Parathyroid adenoma (tissue), 2 donors: ENCODE measurements around the gene CADM2.

Experiments used
- H2AFZ ChIP-seq: fragments of 300-600 bp; sonication (generic); one replicate; pipeline ENCODE4 v1.7.0; 2017; ENCODE audit warnings: antibody characterized with exemption, mild to moderate bottlenecking
- H3K27ac ChIP-seq: fragments of 300-600 bp; sonication (generic); one replicate; pipeline ENCODE4 v1.7.0; 2017
- H3K27me3 ChIP-seq: fragments of 300-600 bp; sonication (generic); one replicate; pipeline ENCODE4 v1.7.0; 2017; ENCODE audit warnings: low read length; ENCODE audit not compliant: control insufficient read depth, insufficient read depth
- H3K36me3 ChIP-seq: fragments of 300-600 bp; sonication (generic); one replicate; pipeline ENCODE4 v1.7.0; 2017; ENCODE audit warnings: low read length; ENCODE audit not compliant: control insufficient read depth, insufficient read depth
- H3K4me1 ChIP-seq: fragments of 300-600 bp; sonication (generic); one replicate; pipeline ENCODE4 v1.7.0; 2017; ENCODE audit warnings: control low read depth
- H3K4me2 ChIP-seq: fragments of 300-600 bp; sonication (generic); one replicate; pipeline ENCODE4 v1.7.0; 2017; ENCODE audit warnings: low read length
- H3K4me3 ChIP-seq: fragments of 300-600 bp; sonication (generic); one replicate; pipeline ENCODE4 v1.7.0; 2017; ENCODE audit warnings: low read depth, low read length
- H3K79me2 ChIP-seq: fragments of 300-600 bp; sonication (generic); one replicate; pipeline ENCODE4 v1.7.0; 2017; ENCODE audit warnings: control low read depth
- H3K9ac ChIP-seq: fragments of 300-600 bp; sonication (generic); one replicate; pipeline ENCODE4 v1.7.0; 2017; ENCODE audit warnings: mild to moderate bottlenecking
- H3K9me3 ChIP-seq: fragments of 300-600 bp; sonication (generic); one replicate; pipeline ENCODE4 v1.7.0; 2017; ENCODE audit warnings: low read length; ENCODE audit not compliant: control insufficient read depth
- TF ChIP-seq, protein P1 (sequence below): fragments of 300-600 bp; sonication (generic); IDR thresholded peaks from one replicate; pipeline ENCODE4 v1.7.0; 2017; ENCODE audit warnings: antibody characterized with exemption, mild to moderate bottlenecking
- donor health status: primary hyperparathyroidism.

Gene CADM2

DNA sequence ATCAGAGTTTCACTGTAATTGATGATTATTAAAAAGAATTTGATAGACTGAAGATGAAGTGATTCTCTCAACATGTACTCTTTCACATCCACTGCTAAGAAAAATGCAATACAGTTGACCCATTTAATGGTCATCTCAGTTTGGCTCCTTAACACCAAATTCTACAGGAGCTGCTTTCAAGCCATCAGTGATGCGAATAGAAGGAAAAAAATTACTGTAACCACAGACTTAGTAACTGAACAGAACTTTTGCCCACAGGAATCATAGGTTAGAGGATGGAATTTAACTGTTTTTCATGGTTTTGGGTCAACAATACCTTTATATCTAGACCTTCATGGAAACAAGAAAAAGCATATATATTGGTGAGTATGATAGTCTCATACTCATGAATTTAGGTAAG, 633.5 kb downstream of the CADM2 start:
- Histone ChIP-seq H3K4me2 (no peak overlapping the region), H2AFZ (no peak overlapping the region), H3K79me2 (no peaks in the 10 kb centered on the region), H3K4me3 (no peak overlapping the region), H3K36me3 (no peaks in the 10 kb centered on the region), H3K27me3 (no peaks in the 10 kb centered on the region), H3K27ac (no peak overlapping the region), H3K4me1 (no peaks in the 10 kb centered on the region), H3K9ac (no peak overlapping the region), H3K9me3 (no peaks in the 10 kb centered on the region)
- TF ChIP-seq, protein P1, sequence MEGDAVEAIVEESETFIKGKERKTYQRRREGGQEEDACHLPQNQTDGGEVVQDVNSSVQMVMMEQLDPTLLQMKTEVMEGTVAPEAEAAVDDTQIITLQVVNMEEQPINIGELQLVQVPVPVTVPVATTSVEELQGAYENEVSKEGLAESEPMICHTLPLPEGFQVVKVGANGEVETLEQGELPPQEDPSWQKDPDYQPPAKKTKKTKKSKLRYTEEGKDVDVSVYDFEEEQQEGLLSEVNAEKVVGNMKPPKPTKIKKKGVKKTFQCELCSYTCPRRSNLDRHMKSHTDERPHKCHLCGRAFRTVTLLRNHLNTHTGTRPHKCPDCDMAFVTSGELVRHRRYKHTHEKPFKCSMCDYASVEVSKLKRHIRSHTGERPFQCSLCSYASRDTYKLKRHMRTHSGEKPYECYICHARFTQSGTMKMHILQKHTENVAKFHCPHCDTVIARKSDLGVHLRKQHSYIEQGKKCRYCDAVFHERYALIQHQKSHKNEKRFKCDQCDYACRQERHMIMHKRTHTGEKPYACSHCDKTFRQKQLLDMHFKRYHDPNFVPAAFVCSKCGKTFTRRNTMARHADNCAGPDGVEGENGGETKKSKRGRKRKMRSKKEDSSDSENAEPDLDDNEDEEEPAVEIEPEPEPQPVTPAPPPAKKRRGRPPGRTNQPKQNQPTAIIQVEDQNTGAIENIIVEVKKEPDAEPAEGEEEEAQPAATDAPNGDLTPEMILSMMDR = no peak

DNA sequence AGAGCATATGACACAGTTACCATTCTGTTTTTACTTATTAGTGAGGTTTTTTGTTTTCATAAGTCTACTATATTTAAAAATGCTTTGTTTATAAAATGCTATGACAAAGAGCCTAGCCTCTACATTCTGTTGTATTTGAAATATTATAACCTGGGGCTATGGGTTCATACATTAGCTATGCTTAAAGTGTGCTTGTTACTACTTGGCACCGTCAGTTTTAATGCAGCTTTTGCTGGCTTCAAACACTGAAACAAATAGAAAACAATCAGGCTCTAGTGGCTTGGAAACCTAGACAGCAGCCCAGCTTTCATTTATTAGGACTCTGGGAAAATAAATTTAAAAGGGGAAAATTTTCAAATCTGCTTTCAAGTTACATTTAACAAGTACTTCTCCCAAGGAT, 635.9 kb downstream of the CADM2 start:
- Histone ChIP-seq H3K4me1 (no peaks in the 10 kb centered on the region), H3K4me3 (no peak overlapping the region), H3K79me2 (no peaks in the 10 kb centered on the region), H3K9ac (no peak overlapping the region), H2AFZ (no peak overlapping the region), H3K27me3 (no peaks in the 10 kb centered on the region), H3K4me2 (no peak overlapping the region), H3K9me3 (no peaks in the 10 kb centered on the region), H3K36me3 (no peaks in the 10 kb centered on the region), H3K27ac (no peak overlapping the region)
- TF ChIP-seq, protein P1 = no peak

DNA sequence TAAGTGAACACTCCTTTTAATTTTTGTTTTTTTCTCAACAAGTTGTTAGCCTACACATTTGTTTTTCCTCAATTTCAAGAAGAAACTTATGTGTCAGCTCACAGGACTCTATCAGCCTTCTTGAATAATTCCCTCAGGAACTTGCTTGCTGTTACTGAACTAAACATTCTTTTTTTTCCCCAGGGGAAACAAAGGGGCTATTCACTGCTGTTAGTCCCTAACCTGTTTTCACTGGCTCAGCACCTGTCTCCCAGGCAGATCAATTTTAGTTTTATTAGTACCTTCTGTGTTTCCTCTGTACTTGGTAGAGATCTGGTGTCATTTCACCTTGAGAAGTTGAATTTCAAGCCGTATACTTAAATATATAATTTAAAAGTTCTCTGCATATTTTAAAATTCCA, 644.6 kb downstream of the CADM2 start:
- Histone ChIP-seq H3K4me1 (no peaks in the 10 kb centered on the region), H3K36me3 (no peaks in the 10 kb centered on the region), H2AFZ (no peak overlapping the region), H3K4me2 (no peak overlapping the region), H3K27ac (no peak overlapping the region), H3K79me2 (no peaks in the 10 kb centered on the region), H3K9ac (no peak overlapping the region), H3K9me3 (no peaks in the 10 kb centered on the region), H3K4me3 (no peak overlapping the region), H3K27me3 (no peaks in the 10 kb centered on the region)
- TF ChIP-seq, protein P1 = no peak

DNA sequence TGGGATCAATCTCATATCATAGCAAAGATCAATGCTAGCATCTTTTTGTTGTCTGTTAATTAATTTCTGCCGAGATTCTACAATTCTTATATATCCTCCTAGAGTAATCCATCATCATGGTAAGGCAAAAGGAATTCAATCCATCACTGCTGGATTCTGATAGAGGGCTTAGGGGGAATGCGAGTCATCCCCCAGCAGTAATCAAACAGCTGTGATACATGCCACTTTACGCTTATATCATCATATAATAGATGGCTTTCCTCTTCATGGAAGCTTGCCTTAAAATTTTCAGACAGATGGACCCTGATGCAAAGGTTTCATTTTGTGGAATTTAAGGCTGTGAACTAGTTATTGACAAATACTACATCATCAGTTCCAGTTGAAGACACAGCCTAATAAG, 645.9 kb downstream of the CADM2 start:
- Histone ChIP-seq H3K79me2 (no peaks in the 10 kb centered on the region), H3K4me2 (no peak overlapping the region), H3K4me1 (no peaks in the 10 kb centered on the region), H3K9me3 (no peaks in the 10 kb centered on the region), H3K4me3 (no peak overlapping the region), H3K9ac (no peak overlapping the region), H3K27me3 (no peaks in the 10 kb centered on the region), H3K27ac (no peak overlapping the region), H3K36me3 (no peaks in the 10 kb centered on the region), H2AFZ (no peak overlapping the region)
- TF ChIP-seq, protein P1 = no peak

DNA sequence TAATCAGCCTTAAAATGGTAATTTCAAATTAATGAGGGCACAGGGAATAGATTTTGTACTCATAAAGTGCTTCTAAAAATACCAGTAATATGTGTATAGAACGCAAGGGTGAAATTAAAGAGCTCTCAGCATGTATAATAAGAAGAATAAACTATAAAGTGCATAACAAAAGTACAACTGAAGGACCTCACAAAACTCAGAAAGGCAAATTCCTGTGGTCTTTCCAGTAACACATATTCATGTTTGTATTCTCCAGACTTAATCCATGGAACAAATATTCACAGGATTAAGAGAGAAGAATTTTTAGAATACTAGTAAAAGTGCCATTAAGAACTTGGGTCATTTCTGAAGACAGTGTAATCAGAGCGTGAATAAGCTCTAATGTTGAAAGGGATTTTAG, 646.3 kb downstream of the CADM2 start:
- H3K4me1 ChIP-seq = no peaks in the 10 kb centered on the region
- H3K9ac ChIP-seq = no peak overlapping the region
- TF ChIP-seq, protein P1 = no peak
- no peaks in the 10 kb centered on the region for H3K27me3 ChIP-seq
- H3K27ac ChIP-seq = no peak overlapping the region
- H2AFZ ChIP-seq = no peak overlapping the region
- no peak overlapping the region for H3K4me3 ChIP-seq
- no peaks in the 10 kb centered on the region for H3K36me3 ChIP-seq
- H3K79me2 ChIP-seq = no peaks in the 10 kb centered on the region
- H3K9me3 ChIP-seq = no peaks in the 10 kb centered on the region
- no peak overlapping the region for H3K4me2 ChIP-seq
